SK-N-SH (cell line): ENCODE results near the gene PRICKLE1. TPM values are rescaled to one million over a fixed set of nuclear protein-coding genes. Genes with fewer than 3 reads are reported as not detected.

Source experiments
- CTCF ChIA-PET: fragments of 300-600, 350-600 bp; formaldehyde crosslinking; extraction: SDS; loops from one replicate; lab custom pipeline; 2021; lab: Yijun Ruan, JAX
- POLR2A ChIA-PET: fragments of 350-600 bp; sonication (Branson Sonifier 250); formaldehyde crosslinking; extraction: SDS; loops from one replicate; lab custom pipeline; 2020; ENCODE audit warnings: antibody characterized with exemption, inconsistent platforms; lab: Yijun Ruan, JAX
- DNase-seq: peaks from one replicate; pipeline ENCODE4 v3.0.0; 2012
- H2AFZ ChIP-seq: fragments of 200-600 bp; sonication (generic); 2 replicates; pipeline ENCODE4 v1.8.1; 2016; ENCODE audit warnings: antibody characterized with exemption, mild to moderate bottlenecking, low read depth
- H3F3A ChIP-seq: fragments of 200-600 bp; sonication (generic); replicated peaks from 2 replicates; pipeline ENCODE3; 2016; ENCODE audit warnings: antibody characterized with exemption, mild to moderate bottlenecking; ENCODE audit not compliant: insufficient read depth
- H3K27ac ChIP-seq, 2 experiments: fragments of 200-500 bp in 1 of 2; fragments of 200-600 bp in 1 of 2; sonication (Bioruptor generic) in 1 of 2; sonication (generic), shearing (Covaris generic) in 1 of 2; 2 replicates each; pipeline versions ENCODE4 v1.5.1 to v1.6.1; 2014 to 2016; ENCODE audit warnings: low read depth in 2 of 2, inconsistent platforms in 1 of 2, low read length in 1 of 2, mild to moderate bottlenecking in 1 of 2, mixed read lengths in 1 of 2
- H3K27me3 ChIP-seq: fragments of 200-600 bp; sonication (generic), shearing (Covaris generic); 2 replicates; pipeline ENCODE4 v1.6.1; 2016; ENCODE audit warnings: mixed run types; ENCODE audit not compliant: insufficient read depth
- H3K36me3 ChIP-seq, 2 experiments: fragments of 200-500 bp in 1 of 2; fragments of 200-600 bp in 1 of 2; sonication (Bioruptor generic) in 1 of 2; sonication (generic) in 1 of 2; replicated peaks in 1 of 2; 2 replicates each; pipeline versions ENCODE3 to v1.5.1; 2014 to 2016; ENCODE audit warnings: low read length in 1 of 2, mild to moderate bottlenecking in 1 of 2; ENCODE audit not compliant: insufficient read depth in 2 of 2, control insufficient read depth in 1 of 2
- H3K4me1 ChIP-seq, 2 experiments: fragments of 200-500 bp in 1 of 2; fragments of 200-600 bp in 1 of 2; sonication (Bioruptor generic) in 1 of 2; sonication (generic), shearing (Covaris generic) in 1 of 2; 2 replicates each; pipeline versions ENCODE4 v1.5.1 to v1.6.1; 2014 to 2016; ENCODE audit warnings: low read depth in 1 of 2, low read length in 1 of 2, mixed run types in 1 of 2; ENCODE audit not compliant: insufficient read depth in 2 of 2, control insufficient read depth in 1 of 2
- H3K4me2 ChIP-seq: fragments of 200-600 bp; sonication (generic), shearing (Covaris generic); 2 replicates; pipeline ENCODE4 v1.6.1; 2017; ENCODE audit warnings: mixed run types
- H3K4me3 ChIP-seq, 2 experiments: fragments of 200-500 bp in 1 of 2; fragments of 200-600 bp in 1 of 2; sonication (Bioruptor generic) in 1 of 2; sonication (generic), shearing (Covaris generic) in 1 of 2; 2 replicates each; pipeline versions ENCODE4 v1.5.1 to v1.8.1; 2014 to 2016; ENCODE audit warnings: low read depth in 2 of 2, inconsistent platforms in 1 of 2, low read length in 1 of 2, mild to moderate bottlenecking in 1 of 2, mixed read lengths in 1 of 2, moderate library complexity in 1 of 2
- H3K79me2 ChIP-seq: fragments of 200-600 bp; sonication (generic); 2 replicates; pipeline ENCODE4 v1.8.1; 2017; ENCODE audit warnings: mild to moderate bottlenecking; ENCODE audit not compliant: insufficient read depth
- H3K9ac ChIP-seq: fragments of 200-600 bp; sonication (generic); 2 replicates; pipeline ENCODE4 v1.6.1; 2017; ENCODE audit warnings: mixed run types
- H3K9me2 ChIP-seq: fragments of 200-600 bp; sonication (generic); 2 replicates; pipeline ENCODE4 v1.6.1; 2017; ENCODE audit warnings: mixed run types
- H3K9me3 ChIP-seq: fragments of 200-600 bp; sonication (generic); 2 replicates; pipeline ENCODE4 v1.6.1; 2017; ENCODE audit warnings: mixed run types, mild to moderate bottlenecking, moderate library complexity
- H4K20me1 ChIP-seq: fragments of 200-600 bp; sonication (generic); 2 replicates; pipeline ENCODE4 v1.6.1; 2017; ENCODE audit warnings: mild to moderate bottlenecking, mixed run types; ENCODE audit not compliant: insufficient read depth
- EP300 ChIP-seq, 2 experiments: IDR thresholded peaks; 2 replicates each; pipeline versions ENCODE4 v1.4.0 to v1.6.1; 2012; ENCODE audit warnings: borderline replicate concordance in 1 of 2, low read depth in 1 of 2, low read length in 1 of 2
- EZH2phosphoT487 ChIP-seq: fragments of 200-600 bp; sonication (generic); IDR thresholded peaks from 2 replicates; pipeline ENCODE4 v1.6.1; 2017; ENCODE audit warnings: low read depth, mixed run types, mild to moderate bottlenecking, antibody characterized with exemption, moderate library complexity, borderline replicate concordance
- FOSL2 ChIP-seq: IDR thresholded peaks from 2 replicates; pipeline ENCODE4 v1.4.0; 2012; ENCODE audit warnings: low read depth, mild to moderate bottlenecking, moderate library complexity, borderline replicate concordance
- FOXJ3 ChIP-seq: sonication (generic); formaldehyde crosslinking; IDR thresholded peaks from 2 replicates; pipeline ENCODE4 v1.5.1; 2020; ENCODE audit warnings: mild to moderate bottlenecking, missing genetic modification reagents
- FOXM1 ChIP-seq: IDR thresholded peaks from 2 replicates; pipeline ENCODE4 v1.4.0; 2012; ENCODE audit warnings: low read depth, mild to moderate bottlenecking
- GATA2 ChIP-seq: sonication (generic); formaldehyde crosslinking; IDR thresholded peaks from 2 replicates; pipeline ENCODE4 v1.5.0; 2020; ENCODE audit warnings: mild to moderate bottlenecking, missing genetic modification reagents
- JUND ChIP-seq: IDR thresholded peaks from 2 replicates; pipeline ENCODE4 v1.4.0; 2012
- NFIC ChIP-seq: IDR thresholded peaks from 2 replicates; pipeline ENCODE4 v1.4.0; 2012; ENCODE audit warnings: borderline replicate concordance
- NRF1 ChIP-seq: IDR thresholded peaks from 2 replicates; pipeline ENCODE4 v1.6.1; 2012; ENCODE audit warnings: low read depth, mild to moderate bottlenecking, low read length
- POLR2AphosphoS5 ChIP-seq: IDR thresholded peaks from 2 replicates; pipeline ENCODE4 v1.6.1; 2012; ENCODE audit warnings: low read depth, low read length
- RCOR1 ChIP-seq: fragments of 150-350 bp; IDR thresholded peaks from 2 replicates; pipeline ENCODE4 v1.6.1; 2017; ENCODE audit warnings: antibody characterized with exemption, low read length
- SIN3A ChIP-seq: IDR thresholded peaks from 2 replicates; pipeline ENCODE4 v1.6.1; 2012; ENCODE audit warnings: low read depth, mild to moderate bottlenecking, low read length, moderate library complexity, borderline replicate concordance
- SMC3 ChIP-seq: IDR thresholded peaks from 2 replicates; pipeline ENCODE4 v1.6.1; 2012; ENCODE audit warnings: low read depth, low read length, improper control_type of control experiment
- USF1 ChIP-seq: IDR thresholded peaks from 2 replicates; pipeline ENCODE4 v1.4.0; 2012; ENCODE audit warnings: low read depth, borderline replicate concordance
- USF2 ChIP-seq: fragments of 150-350 bp; IDR thresholded peaks from 2 replicates; pipeline ENCODE4 v1.6.1; 2017; ENCODE audit warnings: antibody characterized with exemption, low read length, low read depth, borderline replicate concordance
- WGBS: methylation state at CpG from one replicate; pipeline ENCODE4 v1.1.6; 2017; ENCODE audit warnings: low lambda C conversion rate; 5-methylcytosine and 5-hydroxymethylcytosine counted together
- polyA plus RNA-seq, 3 experiments: library from polyadenylated mRNA; depleted of rRNA; stranded (reverse); fragments of >200 nt; gene quantifications; 2 replicates each; pipeline ENCODE4 v1.2.3, GENCODE V29; 2012
- TF ChIP-seq, protein P1 (sequence below): IDR thresholded peaks from 2 replicates; pipeline ENCODE4 v1.4.0; 2012; ENCODE audit warnings: low read depth, borderline replicate concordance
- TF ChIP-seq, protein P2 (sequence below): IDR thresholded peaks from 2 replicates; pipeline ENCODE4; 2012
- TF ChIP-seq, protein P3 (sequence below): fragments of 200-600 bp; sonication (generic); IDR thresholded peaks from 2 replicates; pipeline ENCODE4 v1.6.1; 2017; ENCODE audit warnings: antibody characterized with exemption, mild to moderate bottlenecking, moderate library complexity
- TF ChIP-seq, protein P4 (sequence below): fragments of 150-350 bp; IDR thresholded peaks from 2 replicates; pipeline ENCODE4 v1.6.1; 2016; ENCODE audit warnings: mild to moderate bottlenecking, low read depth, low read length

PRICKLE1 gene
- polyA plus RNA-seq, 1 of the 3 experiments (the other 2 are of a cell fraction), result 1.2 TPM

DNA sequence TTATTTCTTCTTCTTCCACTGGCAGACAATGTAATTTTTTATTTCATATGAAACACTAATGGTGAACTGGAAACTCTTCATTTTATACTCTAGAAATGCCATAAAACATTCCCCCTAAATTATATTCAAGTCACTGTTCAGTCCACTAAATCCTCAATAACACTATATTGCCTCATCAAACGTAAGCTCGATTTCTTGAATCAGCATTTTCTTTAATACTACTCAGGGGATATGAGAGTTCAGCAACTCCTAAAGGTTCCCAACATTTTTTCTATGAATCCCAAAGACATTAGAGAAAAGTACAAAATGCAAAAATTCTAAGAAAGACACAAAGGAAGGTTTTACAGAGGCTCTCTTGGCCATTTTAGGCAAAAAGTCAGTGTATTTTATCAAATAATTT lies 59.3 kb downstream of the PRICKLE1 start:
- H4K20me1 ChIP-seq, result no peaks in the 10 kb centered on the region
- no peaks in the 10 kb centered on the region for H3K36me3 ChIP-seq
- no peaks in the 10 kb centered on the region for H3K79me2 ChIP-seq
- TF ChIP-seq POLR2AphosphoS5, result no peak
- TF ChIP-seq SMC3, result no peak
- no peak for TF ChIP-seq EZH2phosphoT487
- TF ChIP-seq RCOR1, result no peak
- TF ChIP-seq USF2, result no peak
- TF ChIP-seq FOSL2, result no peak
- no peak for TF ChIP-seq FOXM1
- TF ChIP-seq, protein P1, sequence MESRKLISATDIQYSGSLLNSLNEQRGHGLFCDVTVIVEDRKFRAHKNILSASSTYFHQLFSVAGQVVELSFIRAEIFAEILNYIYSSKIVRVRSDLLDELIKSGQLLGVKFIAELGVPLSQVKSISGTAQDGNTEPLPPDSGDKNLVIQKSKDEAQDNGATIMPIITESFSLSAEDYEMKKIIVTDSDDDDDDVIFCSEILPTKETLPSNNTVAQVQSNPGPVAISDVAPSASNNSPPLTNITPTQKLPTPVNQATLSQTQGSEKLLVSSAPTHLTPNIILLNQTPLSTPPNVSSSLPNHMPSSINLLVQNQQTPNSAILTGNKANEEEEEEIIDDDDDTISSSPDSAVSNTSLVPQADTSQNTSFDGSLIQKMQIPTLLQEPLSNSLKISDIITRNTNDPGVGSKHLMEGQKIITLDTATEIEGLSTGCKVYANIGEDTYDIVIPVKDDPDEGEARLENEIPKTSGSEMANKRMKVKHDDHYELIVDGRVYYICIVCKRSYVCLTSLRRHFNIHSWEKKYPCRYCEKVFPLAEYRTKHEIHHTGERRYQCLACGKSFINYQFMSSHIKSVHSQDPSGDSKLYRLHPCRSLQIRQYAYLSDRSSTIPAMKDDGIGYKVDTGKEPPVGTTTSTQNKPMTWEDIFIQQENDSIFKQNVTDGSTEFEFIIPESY, result no peak
- no peak for TF ChIP-seq NFIC
- TF ChIP-seq FOXJ3, result no peak
- TF ChIP-seq JUND, result no peak
- TF ChIP-seq NRF1, result no peak
- TF ChIP-seq USF1, result no peak
- TF ChIP-seq, protein P2, sequence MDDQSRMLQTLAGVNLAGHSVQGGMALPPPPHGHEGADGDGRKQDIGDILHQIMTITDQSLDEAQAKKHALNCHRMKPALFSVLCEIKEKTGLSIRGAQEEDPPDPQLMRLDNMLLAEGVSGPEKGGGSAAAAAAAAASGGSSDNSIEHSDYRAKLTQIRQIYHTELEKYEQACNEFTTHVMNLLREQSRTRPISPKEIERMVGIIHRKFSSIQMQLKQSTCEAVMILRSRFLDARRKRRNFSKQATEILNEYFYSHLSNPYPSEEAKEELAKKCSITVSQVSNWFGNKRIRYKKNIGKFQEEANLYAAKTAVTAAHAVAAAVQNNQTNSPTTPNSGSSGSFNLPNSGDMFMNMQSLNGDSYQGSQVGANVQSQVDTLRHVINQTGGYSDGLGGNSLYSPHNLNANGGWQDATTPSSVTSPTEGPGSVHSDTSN, result no peak
- no peak for TF ChIP-seq GATA2 (CRISPR knock-in tag)
- TF ChIP-seq, protein P3, sequence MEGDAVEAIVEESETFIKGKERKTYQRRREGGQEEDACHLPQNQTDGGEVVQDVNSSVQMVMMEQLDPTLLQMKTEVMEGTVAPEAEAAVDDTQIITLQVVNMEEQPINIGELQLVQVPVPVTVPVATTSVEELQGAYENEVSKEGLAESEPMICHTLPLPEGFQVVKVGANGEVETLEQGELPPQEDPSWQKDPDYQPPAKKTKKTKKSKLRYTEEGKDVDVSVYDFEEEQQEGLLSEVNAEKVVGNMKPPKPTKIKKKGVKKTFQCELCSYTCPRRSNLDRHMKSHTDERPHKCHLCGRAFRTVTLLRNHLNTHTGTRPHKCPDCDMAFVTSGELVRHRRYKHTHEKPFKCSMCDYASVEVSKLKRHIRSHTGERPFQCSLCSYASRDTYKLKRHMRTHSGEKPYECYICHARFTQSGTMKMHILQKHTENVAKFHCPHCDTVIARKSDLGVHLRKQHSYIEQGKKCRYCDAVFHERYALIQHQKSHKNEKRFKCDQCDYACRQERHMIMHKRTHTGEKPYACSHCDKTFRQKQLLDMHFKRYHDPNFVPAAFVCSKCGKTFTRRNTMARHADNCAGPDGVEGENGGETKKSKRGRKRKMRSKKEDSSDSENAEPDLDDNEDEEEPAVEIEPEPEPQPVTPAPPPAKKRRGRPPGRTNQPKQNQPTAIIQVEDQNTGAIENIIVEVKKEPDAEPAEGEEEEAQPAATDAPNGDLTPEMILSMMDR, result no peak
- TF ChIP-seq, protein P4, sequence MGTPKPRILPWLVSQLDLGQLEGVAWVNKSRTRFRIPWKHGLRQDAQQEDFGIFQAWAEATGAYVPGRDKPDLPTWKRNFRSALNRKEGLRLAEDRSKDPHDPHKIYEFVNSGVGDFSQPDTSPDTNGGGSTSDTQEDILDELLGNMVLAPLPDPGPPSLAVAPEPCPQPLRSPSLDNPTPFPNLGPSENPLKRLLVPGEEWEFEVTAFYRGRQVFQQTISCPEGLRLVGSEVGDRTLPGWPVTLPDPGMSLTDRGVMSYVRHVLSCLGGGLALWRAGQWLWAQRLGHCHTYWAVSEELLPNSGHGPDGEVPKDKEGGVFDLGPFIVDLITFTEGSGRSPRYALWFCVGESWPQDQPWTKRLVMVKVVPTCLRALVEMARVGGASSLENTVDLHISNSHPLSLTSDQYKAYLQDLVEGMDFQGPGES, result no peak
- TF ChIP-seq SIN3A, result no peak
- TF ChIP-seq EP300 (IDR thresholded peaks at IDR 0.05; ENCODE audit: borderline replicate concordance in 1 of 2, low read depth in 1 of 2, low read length in 1 of 2), result no peak
- no peaks in the 10 kb centered on the region; a peak in 1 of 4 replicates for H3K4me1 ChIP-seq
- H3K9me3 ChIP-seq, result no peaks in the 10 kb centered on the region
- no peak overlapping the region for H3K4me2 ChIP-seq
- no peak overlapping the region for H3K9ac ChIP-seq
- 81% methylated on average over 2 of the region's 2 CpGs for WGBS
- H3K27ac ChIP-seq, result no peak overlapping the region
- ChIA-PET POLR2A (no interaction called here), CTCF (no interaction called here)
- no peak overlapping the region for H2AFZ ChIP-seq
- no peak for DNase-seq
- no peaks in the 10 kb centered on the region for H3K27me3 ChIP-seq
- no peaks in the 10 kb centered on the region for H3F3A ChIP-seq
- no peak overlapping the region for H3K4me3 ChIP-seq
- no peaks in the 10 kb centered on the region for H3K9me2 ChIP-seq
